ENCODE measurements around the gene CYTH1.

Gene CYTH1

DNA sequence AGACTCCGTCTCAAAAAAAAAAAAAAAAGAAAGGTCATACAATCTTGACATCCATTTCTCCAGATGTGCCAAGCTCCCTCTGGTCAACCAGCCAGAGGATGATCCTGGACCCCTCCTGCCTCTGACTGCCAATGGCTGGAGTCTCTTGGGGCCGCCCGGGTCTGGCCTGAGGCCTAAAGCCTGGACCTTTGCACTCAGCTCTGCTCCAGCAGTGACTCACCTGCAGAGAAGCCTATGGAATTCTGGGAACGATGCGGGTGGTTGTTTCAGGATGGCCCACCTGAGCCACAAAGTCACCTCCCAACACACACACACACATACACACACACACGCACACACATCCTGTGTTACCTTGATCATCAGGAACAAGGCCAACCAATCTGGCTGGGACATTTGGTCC is 140.8 kb downstream of the CYTH1 start:
- no peak for DNase-seq

DNA sequence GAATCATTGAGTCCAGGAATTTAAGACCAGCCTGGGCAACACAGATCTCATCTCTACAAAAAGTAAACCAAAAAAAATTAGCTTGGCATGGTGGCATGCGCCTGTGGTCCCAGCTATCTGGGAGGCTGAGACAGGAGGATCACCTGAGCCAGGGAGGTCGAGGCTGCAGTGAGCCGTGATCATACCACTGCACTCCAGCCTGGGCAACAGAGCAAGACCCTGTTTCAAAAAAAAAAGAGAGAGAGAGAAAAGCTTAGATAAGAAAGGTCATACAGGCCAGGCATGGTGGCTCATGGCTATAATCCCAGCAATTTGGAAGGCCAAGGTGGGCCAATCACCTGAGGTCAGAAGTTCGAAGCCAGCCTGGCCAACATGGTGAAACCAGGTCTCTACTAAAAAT is 141.4 kb downstream of the CYTH1 start:
- no peak for DNase-seq

DNA sequence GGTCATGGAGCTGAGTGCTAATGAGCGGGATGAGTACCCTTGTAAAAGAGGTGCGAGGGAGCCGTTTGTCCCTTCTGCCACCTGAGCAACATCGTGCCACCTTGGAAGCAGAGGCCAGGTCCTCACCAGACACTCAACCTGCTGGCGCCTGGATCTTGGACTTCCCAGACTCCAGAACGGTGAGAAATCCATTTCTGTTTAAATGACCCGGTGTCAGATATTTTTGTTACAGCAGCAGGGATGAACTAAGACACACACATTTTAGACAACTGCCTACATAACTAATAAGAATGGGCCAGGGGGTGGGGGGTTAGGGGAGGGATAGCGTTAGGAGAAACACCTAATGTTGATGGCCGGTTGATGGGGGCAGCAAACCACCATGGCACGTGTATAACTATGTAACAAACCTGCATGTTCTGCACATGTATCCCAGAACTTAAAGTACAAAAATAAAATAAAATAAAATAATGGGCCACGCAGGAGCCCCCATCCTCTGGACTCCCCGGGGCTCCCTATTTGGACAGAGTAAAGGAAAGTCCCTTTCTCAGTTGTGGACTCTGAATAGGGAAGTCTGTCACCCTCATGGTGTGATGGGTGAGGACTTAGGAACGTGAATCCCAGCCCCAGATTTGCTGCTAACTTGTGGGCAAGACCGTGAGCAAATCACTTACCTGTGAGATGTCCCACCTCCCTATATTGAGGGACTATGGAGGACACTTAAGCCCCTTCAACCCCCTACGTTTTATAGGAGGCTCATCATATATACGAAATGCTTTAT is 144.2 kb downstream of the CYTH1 start:
- no peak for DNase-seq

GRCh38 chr17:78637146-78637545 is 144.9 kb downstream of the CYTH1 start:
- no peak for DNase-seq

- no peak for DNase-seq
These were observed 147.9 kb downstream of the CYTH1 start for GRCh38 chr17:78634154-78634553.

DNA sequence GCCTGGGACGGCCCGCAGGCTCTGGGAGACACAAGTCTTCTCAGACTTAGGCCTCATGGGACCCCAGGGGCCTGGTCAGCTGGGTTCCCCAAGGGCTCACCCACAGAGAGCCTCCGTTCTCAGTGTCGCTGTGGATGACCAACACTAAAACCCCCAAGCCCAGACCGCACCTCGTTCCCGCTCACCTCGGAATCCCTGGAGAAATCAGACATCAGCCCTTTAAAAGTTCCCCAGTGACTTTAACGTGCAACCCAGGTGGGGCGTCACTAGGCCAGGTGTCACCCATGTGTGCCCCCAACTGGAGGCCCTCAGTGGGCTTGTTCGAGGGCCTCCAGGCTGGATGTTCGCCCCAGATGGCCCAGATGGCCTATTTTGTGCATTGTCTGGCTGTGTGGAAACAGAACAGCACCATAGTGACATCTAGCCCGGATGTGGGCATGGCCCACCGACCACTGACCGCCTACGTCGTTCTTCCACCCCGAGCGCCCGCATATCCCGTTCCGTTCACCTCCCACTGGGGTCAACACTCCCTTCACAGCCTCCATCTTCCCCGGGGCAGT is 152.6 kb downstream of the CYTH1 start:
- no peak for DNase-seq

DNA sequence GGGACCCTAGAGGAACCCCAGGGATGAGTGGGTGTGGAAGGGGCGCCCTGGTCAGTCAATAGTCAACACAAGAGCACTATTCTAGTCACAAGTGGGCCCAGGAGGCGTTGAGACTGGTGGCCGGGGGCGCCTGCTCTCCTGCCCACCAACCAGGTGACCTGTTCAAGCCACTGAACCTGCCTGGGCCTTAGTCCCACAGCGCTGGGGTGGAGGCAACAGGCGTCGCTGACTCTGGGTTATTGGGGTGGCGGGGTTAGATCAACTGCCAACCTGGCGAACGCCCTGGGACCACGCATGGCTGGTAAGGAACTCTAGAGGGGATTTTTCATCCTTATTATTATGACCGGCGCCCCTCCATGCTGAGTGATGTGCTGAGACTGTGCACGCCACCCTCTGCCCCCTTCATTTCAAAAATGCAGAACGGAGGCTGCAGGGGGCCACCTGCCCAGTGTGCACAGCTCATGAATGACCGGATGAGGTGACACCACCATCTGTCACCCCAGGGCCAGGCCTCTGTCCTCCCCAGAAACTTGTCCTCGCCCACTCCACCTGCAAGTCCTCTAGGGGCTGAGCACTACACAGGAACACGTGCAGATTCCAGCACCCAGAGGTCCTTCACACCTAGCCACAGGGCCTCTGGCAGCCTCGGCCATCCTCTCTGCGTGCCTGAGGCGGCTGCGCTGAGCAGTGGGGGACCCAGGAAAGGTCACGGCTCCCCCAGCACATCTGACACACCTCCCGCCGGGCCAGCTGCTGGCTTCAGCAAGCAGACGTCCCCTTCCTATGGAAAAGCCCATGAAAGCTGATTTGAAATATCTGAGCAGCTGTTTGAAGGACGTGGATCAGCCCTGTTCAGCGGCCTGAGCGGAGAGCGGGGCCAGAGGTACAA is 153.3 kb downstream of the CYTH1 start:
- DNase-seq: no peak

- no peak for DNase-seq
These were observed 157.5 kb downstream of the CYTH1 start for GRCh38 chr17:78624324-78625151.

Measured in stimulated activated CD4-positive, alpha-beta T cell treated with anti-CD3 and anti-CD28 coated beads, Interleukin-4, amount 100 ng/mL, for 1 hour (primary cell).